NT2/D1 (cell line): Measurements from ENCODE around the gene TTC38.

ENCODE experiments used
- SUZ12 ChIP-seq: IDR thresholded peaks from 2 replicates; pipeline ENCODE4 v1.6.1; 2011; ENCODE audit not compliant: insufficient read length, insufficient read depth; ENCODE audit errors: extremely low read depth
- YY1 ChIP-seq: IDR thresholded peaks from 2 replicates; pipeline ENCODE4 v1.6.1; 2011; ENCODE audit not compliant: insufficient read length, insufficient read depth
- ZNF274 ChIP-seq: IDR thresholded peaks from 2 replicates; pipeline ENCODE4 v1.6.1; 2011; ENCODE audit warnings: mild to moderate bottlenecking, low read depth, low read length

DNA sequence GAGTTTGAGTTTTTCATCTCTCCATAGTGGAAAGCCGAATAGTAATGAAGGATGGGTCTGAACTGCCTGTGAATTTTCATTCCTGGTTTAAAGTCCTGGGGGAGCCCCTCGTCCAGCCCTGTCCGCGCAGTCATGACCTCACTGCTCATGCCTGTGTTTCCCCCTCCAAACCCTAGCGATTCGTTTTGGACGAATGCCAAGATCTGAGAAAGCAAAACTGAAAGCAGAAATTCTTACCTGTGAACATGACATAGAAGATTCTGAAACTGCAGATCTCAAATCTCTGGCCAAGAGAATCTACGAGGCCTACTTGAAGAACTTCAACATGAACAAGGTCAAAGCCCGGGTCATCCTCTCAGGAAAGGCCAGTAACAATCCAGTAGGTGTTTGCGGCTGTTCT lies 48.2 kb upstream of the TTC38 start:
- no peak for TF ChIP-seq ZNF274
- TF ChIP-seq YY1 = no peak
- no peak for TF ChIP-seq SUZ12
